ENCODE data around the gene SIK3.

The SIK3 gene

DNA sequence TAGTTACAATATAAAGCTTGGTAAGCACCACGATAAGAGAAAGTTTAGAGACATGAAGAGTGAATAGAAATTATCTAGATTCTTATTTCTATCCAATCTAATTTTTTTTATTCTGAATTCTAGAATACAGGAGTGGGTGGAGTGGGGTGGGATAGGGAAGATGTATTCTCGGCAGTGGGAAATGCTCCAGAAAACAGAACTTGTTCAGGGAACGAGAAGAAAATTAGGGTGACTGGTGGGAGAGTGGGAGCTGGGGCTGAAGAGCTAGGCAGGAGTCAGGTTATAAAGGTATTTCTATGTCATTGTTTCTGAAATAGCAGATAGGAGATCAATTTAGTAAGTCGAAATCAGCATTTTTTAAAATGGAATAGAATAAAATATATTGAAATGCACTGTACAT lies 207.6 kb downstream of the SIK3 start:
- H3K27ac ChIP-seq = no peak overlapping the region
- TF ChIP-seq ZFX (IDR thresholded peaks at IDR 0.05; ENCODE audit: borderline replicate concordance) = no peak

DNA sequence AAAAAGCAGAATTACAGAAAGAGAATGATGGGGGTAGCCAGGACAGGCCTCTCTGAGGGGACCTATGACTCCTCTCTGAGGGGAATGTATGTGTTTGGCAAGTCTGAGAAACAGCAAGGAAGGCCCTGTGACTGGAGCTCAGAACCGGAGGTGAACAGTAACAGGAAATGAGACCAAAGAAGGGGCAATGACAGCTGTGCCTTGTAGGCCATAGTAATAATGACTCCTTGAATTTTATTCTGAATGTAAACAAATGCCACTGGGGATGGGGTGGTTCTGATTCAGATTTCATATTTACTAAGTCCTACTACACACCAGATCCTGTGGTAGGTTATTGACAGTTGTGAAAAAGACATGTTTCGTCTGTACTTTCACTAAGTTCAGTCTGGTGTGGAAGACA lies 208.0 kb downstream of the SIK3 start:
- no peak overlapping the region for H3K27ac ChIP-seq
- TF ChIP-seq, protein P1, sequence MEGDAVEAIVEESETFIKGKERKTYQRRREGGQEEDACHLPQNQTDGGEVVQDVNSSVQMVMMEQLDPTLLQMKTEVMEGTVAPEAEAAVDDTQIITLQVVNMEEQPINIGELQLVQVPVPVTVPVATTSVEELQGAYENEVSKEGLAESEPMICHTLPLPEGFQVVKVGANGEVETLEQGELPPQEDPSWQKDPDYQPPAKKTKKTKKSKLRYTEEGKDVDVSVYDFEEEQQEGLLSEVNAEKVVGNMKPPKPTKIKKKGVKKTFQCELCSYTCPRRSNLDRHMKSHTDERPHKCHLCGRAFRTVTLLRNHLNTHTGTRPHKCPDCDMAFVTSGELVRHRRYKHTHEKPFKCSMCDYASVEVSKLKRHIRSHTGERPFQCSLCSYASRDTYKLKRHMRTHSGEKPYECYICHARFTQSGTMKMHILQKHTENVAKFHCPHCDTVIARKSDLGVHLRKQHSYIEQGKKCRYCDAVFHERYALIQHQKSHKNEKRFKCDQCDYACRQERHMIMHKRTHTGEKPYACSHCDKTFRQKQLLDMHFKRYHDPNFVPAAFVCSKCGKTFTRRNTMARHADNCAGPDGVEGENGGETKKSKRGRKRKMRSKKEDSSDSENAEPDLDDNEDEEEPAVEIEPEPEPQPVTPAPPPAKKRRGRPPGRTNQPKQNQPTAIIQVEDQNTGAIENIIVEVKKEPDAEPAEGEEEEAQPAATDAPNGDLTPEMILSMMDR (IDR thresholded peaks at IDR 0.05) = no peak
- no peak for TF ChIP-seq ZFX (IDR thresholded peaks at IDR 0.05; ENCODE audit: borderline replicate concordance)

DNA sequence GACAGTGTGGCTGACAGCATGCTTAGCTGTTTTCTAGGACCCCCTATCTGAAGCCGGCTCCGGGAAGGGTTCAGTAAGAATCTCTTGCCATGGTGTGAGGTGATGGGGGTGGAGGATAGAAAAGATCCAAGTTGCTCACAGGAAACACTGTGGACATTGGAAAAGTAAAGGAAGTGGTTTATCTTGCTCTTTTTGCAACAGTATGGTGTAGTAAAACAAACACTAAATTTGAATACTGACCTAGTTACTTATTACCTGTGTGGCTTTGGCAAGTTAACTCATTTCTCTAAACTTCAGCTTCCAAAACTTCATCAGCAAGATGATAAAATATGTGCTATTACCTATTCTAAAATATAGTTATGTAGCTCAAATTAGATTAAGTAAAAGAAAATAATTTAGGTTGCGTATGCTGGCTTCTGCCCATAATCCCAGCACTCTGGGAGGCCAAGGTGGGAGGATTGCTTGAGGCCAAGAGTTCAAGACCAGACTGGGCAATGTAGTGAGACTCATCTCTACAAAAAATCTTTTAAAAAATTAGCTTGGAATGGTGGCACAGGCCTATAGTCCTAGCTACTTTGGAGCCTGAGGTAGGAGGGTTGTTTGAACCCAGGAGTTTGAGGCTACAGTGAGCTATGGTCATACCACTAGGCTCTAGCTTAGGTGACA lies 209.2 kb downstream of the SIK3 start:
- TF ChIP-seq, protein P1 (IDR thresholded peaks at IDR 0.05) = no peak
- TF ChIP-seq ZFX (IDR thresholded peaks at IDR 0.05; ENCODE audit: borderline replicate concordance) = no peak
- no peak overlapping the region for H3K27ac ChIP-seq

DNA sequence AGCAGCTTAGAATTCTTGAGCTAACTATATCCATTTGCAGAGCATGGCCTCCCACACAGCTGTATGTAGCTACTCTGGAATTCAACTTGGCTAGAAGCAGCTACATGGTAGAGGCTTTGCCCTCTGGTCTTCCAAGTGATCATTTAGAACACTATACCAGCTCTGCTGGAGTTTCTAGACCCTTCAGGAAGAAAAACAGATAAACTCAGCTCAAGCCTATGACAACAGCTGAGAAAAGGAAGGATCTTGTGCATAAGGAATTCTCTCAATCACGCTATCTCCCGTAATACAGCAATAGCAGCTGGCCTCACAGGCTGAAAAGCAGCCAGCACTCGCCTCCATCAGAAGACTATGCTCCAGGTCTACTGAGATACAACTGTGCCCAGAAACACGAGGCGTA lies 210.2 kb downstream of the SIK3 start:
- no peak for TF ChIP-seq ZFX (IDR thresholded peaks at IDR 0.05; ENCODE audit: borderline replicate concordance)
- TF ChIP-seq, protein P1 (IDR thresholded peaks at IDR 0.05) = no peak
- no peak overlapping the region for H3K27ac ChIP-seq

DNA sequence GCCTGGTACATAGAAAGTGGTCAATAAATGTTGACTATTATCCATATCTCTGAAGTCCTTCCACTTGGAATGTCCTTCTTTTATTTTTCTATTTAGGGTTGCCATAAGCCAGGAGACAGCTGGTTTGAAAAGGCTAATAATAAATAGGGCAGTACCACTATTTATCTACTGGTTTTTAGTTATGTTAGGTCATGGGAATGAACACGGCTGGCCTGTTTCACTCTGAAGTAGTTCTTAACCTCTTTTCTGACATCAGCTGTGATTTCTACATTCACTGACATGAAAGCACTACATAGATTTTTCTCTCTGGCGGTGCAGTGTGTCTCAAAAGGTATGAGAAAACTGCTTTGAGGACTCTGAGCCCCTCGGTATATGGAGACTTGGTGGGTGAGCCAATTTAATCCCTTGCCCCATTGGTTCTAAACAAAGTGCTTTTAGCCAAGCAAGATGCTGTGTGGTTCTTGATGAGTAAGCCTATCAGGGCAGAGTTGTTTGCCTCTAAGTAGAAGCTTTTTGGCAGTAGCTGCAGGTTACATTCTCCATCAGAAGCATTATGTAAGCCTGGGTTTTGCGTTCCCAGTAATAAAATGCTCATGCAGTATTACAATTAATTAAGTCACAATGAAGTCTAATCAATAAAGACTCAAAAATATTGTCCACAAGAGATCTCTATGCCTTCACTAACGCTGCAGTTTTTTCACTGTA lies 212.1 kb downstream of the SIK3 start:
- H3K27ac ChIP-seq = no peak overlapping the region
- TF ChIP-seq, protein P1 (IDR thresholded peaks at IDR 0.05) = no peak
- TF ChIP-seq ZFX (IDR thresholded peaks at IDR 0.05; ENCODE audit: borderline replicate concordance) = no peak

DNA sequence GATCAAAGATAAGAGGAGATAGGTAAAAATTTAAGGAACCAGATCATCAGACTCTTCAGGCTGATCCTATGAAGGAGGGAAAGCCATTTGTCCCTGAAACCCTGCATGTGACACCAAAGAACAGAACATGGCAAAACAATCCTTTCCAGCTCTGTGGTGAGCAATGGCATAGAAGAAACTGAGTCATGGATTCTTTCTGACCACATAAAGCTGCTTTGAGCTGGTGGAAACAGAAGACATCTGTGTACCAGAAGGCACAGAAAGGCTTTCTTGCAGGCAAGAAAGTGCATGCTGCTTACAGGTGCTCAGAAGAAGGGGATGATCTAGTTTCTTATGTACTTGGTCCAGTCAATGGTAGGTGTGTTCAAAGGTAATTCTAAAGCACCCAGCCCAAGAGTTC lies 215.8 kb downstream of the SIK3 start:
- TF ChIP-seq, protein P1 (IDR thresholded peaks at IDR 0.05) = no peak
- TF ChIP-seq ZFX (IDR thresholded peaks at IDR 0.05; ENCODE audit: borderline replicate concordance) = no peak

DNA sequence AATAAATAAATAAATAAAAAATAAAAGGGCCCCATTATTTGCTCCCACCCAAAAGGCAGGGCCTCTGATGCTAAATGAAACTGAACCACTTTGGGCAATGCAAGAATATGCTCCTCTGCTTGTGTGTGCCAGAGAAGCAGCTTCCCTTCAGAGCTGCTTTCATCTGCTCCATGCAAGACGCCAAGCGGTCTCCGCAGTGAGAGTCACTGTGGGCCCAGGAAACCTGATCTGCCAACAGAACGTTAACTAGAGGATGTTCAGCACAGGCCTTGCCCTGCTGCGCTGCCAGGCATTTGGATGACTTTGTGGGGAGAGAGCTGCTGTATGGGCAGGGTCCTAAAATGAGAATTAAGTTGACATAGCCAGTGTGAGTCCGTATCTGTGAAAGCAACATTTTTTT lies 217.1 kb downstream of the SIK3 start:
- TF ChIP-seq ZFX (IDR thresholded peaks at IDR 0.05; ENCODE audit: borderline replicate concordance) = no peak
- TF ChIP-seq, protein P1 (IDR thresholded peaks at IDR 0.05) = no peak
- no peak overlapping the region for H3K27ac ChIP-seq

More for the DNA sequence above, 215.8 kb downstream of the SIK3 start:
- no peak overlapping the region for H3K27ac ChIP-seq
